Esophagus muscularis mucosa (tissue), 4 donors: Measurements from ENCODE around the gene ARFGAP3. TPM values are rescaled to one million over a fixed set of nuclear protein-coding genes. Genes with fewer than 3 reads are reported as not detected.

ENCODE experiments used
- DNase-seq: peaks from one replicate; pipeline ENCODE4 v3.0.0-alpha.2; 2017; ENCODE audit errors: extremely low spot score
- H3K27ac ChIP-seq, 4 donors: fragments of 200-600 bp; sonication (generic); replicated peaks in 1 of 4; 1 replicate in 3 of 4; 2 replicates in 1 of 4; pipeline ENCODE4 v1.5.1; 2016 to 2019; ENCODE audit warnings: mild to moderate bottlenecking in 1 of 4
- H3K27me3 ChIP-seq, 4 donors: fragments of 200-600 bp; sonication (generic); one replicate each; pipeline versions ENCODE4 v1.5.1 to v1.6.0; 2016 to 2019
- H3K36me3 ChIP-seq, 4 donors: fragments of 200-600 bp; sonication (generic); one replicate each; pipeline ENCODE4 v1.5.1; 2016 to 2019
- H3K4me1 ChIP-seq, 4 donors: fragments of 200-600 bp; sonication (generic); one replicate each; pipeline ENCODE4 v1.5.1; 2016 to 2019
- H3K4me3 ChIP-seq, 4 donors: fragments of 200-600 bp; sonication (generic); 1 replicate in 2 of 4; 2 replicates in 2 of 4; pipeline ENCODE4 v1.5.1; 2016 to 2019; ENCODE audit warnings: mild to moderate bottlenecking in 4 of 4, moderate library complexity in 1 of 4
- H3K9me3 ChIP-seq, 4 donors: fragments of 200-600 bp; sonication (generic); 1 replicate in 3 of 4; 2 replicates in 1 of 4; pipeline ENCODE4 v1.5.1; 2016 to 2019
- EP300 ChIP-seq: sonication (generic); formaldehyde crosslinking; IDR thresholded peaks from one replicate; pipeline ENCODE4 v1.6.1; 2017; ENCODE audit warnings: antibody characterized with exemption
- POLR2A ChIP-seq: fragments of 450-650 bp; IDR thresholded peaks from one replicate; pipeline ENCODE4 v1.6.1; 2017; ENCODE audit warnings: antibody characterized with exemption, moderate library complexity, mild to moderate bottlenecking, low read depth
- POLR2AphosphoS5 ChIP-seq, 2 donors: sonication (generic); formaldehyde crosslinking; IDR thresholded peaks; one replicate each; pipeline ENCODE4 v1.6.1; 2017; ENCODE audit warnings: antibody characterized with exemption in 2 of 2
- WGBS: methylation state at CpG from one replicate; pipeline ENCODE4 v1.1.5; 2018; 5-methylcytosine and 5-hydroxymethylcytosine counted together
- intact Hi-C: fragments of 100-400 bp; cut with DNase I; formaldehyde crosslinking; loops from one replicate; pipeline ENCODE4 v1.15.1; 2023
- total RNA-seq, 4 donors: library from RNA; depleted of rRNA; stranded (reverse); fragments of >200 nt; gene quantifications; one replicate each; pipeline versions ENCODE4 v1.1.0 to v1.2.1, GENCODE V29; 2016
- TF ChIP-seq, protein P1 (sequence below), 3 experiments: fragments of 200-600 bp in 2 of 3; fragments of 450-650 bp in 1 of 3; sonication (generic) in 2 of 3; IDR thresholded peaks; one replicate each; pipeline ENCODE4 v1.5.1; 2017 to 2019; ENCODE audit warnings: antibody characterized with exemption in 3 of 3, mild to moderate bottlenecking in 2 of 3, moderate library complexity in 1 of 3

ARFGAP3 gene
- total RNA-seq, 4 donors from 2014 or later, result 38.8 to 63.5 (median 41.4) TPM

GRCh38 chr22:42800451-42801251 is 56.4 kb downstream of the ARFGAP3 start:
- no peak overlapping the region for H3K4me3 ChIP-seq
- H3K27me3 ChIP-seq, result no peaks in the 10 kb centered on the region
- H3K36me3 ChIP-seq, result peaks cover 11 to 93% (median 76%) of the 10 kb centered on the region in 4 donors
- intact Hi-C loops, result no loop called here
- no peaks in the 10 kb centered on the region for H3K9me3 ChIP-seq
- H3K4me1 ChIP-seq, result peaks cover 9 to 24% (median 20%) of the 10 kb centered on the region in 4 donors
- DNase-seq, result no peak
- TF ChIP-seq EP300, result no peak
- no peak overlapping the region for H3K27ac ChIP-seq
- WGBS, result 89% methylated on average over 8 of the region's 9 CpGs

DNA sequence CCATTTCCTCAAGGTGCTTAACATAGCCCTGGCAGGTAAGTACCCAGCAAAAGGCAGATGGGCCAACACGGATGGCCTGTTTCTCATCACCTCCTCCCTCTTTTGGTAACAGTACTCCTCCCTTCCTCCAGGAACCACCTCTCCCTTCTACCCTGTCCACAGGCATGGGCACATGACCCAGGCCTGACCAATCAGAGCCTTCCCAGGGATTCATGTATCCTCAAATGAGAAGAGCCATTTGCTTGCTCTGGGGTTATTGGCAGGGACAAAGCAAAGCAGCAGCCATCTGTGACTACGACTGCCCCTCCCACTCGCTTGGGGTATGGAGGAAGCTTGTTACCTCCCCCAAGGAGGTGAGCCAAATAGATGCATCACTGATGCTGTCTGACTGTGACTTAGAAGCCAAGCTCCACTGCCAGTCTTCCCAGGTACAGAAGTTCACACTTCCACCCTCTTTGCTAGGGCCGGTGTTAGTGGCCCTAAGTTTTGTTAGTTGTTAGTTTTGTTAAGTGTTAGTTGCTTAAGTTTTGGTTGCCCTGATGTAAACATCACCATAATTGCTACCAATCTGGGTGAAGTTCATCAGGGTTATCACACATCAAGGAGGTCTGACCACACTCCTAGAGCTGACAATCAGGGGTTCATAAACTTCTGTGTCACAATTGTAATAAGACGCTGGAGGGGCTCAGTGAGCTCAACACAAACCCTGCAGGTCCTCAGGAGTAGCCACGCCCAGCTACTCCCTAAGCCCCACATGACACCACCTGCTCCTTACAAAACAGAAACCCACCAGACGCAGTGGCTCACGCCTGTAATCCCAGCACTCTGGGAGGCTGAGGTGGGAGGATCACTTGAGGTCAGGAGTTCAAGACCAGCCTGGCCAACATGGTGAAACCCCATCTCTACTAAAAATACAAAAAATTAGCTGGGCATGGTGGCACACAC is 57.3 kb downstream of the ARFGAP3 start:
- TF ChIP-seq EP300 (no peak), POLR2A (no peak), POLR2AphosphoS5 (IDR thresholded peaks at IDR 0.05) (no peak)
- TF ChIP-seq, protein P1, sequence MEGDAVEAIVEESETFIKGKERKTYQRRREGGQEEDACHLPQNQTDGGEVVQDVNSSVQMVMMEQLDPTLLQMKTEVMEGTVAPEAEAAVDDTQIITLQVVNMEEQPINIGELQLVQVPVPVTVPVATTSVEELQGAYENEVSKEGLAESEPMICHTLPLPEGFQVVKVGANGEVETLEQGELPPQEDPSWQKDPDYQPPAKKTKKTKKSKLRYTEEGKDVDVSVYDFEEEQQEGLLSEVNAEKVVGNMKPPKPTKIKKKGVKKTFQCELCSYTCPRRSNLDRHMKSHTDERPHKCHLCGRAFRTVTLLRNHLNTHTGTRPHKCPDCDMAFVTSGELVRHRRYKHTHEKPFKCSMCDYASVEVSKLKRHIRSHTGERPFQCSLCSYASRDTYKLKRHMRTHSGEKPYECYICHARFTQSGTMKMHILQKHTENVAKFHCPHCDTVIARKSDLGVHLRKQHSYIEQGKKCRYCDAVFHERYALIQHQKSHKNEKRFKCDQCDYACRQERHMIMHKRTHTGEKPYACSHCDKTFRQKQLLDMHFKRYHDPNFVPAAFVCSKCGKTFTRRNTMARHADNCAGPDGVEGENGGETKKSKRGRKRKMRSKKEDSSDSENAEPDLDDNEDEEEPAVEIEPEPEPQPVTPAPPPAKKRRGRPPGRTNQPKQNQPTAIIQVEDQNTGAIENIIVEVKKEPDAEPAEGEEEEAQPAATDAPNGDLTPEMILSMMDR (IDR thresholded peaks at IDR 0.05), result no peak
- no peak for DNase-seq
- intact Hi-C loops, result no loop called here
- Histone ChIP-seq H3K4me3 (no peak overlapping the region), H3K27me3 (no peaks in the 10 kb centered on the region), H3K36me3 (peaks cover 11 to 91% (median 75%) of the 10 kb centered on the region in 4 donors), H3K9me3 (no peaks in the 10 kb centered on the region), H3K4me1 (peaks cover 0 to 19% (median 13%) of the 10 kb centered on the region in 4 donors), H3K27ac (no peak overlapping the region)
- WGBS, result 90% methylated on average over 8 of the region's 8 CpGs

DNA sequence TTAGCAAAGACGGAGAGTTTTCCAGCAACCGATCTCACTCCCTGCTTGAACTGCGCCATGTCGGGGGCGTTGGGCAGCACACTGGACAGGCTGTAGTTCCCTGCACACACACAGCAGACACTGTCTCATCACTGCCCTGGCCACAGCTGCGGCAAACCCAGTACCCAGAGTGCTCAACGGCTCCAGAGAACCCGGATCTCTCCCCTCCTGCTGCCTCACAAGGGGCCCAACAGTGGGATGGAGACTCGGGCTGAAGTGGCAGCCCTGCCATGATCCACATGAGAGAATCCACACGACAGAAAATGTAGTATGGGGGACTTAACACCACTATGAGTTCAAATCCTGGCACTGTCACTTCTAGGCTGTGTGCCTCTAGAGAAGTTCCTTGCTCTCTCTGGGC is 58.0 kb downstream of the ARFGAP3 start:
- Histone ChIP-seq H3K4me1 (peaks cover 0 to 13% (median 12%) of the 10 kb centered on the region in 4 donors), H3K27me3 (no peaks in the 10 kb centered on the region), H3K4me3 (no peak overlapping the region), H3K36me3 (peaks cover 11 to 92% (median 74%) of the 10 kb centered on the region in 4 donors), H3K9me3 (no peaks in the 10 kb centered on the region), H3K27ac (no peak overlapping the region)
- TF ChIP-seq, protein P1 (IDR thresholded peaks at IDR 0.05), result no peak
- TF ChIP-seq POLR2AphosphoS5 (IDR thresholded peaks at IDR 0.05), result no peak
- no peak for TF ChIP-seq EP300
- no peak for TF ChIP-seq POLR2A
- 91% methylated on average over 10 of the region's 10 CpGs for WGBS
- DNase-seq, result no peak
- intact Hi-C loops, result no loop called here

DNA sequence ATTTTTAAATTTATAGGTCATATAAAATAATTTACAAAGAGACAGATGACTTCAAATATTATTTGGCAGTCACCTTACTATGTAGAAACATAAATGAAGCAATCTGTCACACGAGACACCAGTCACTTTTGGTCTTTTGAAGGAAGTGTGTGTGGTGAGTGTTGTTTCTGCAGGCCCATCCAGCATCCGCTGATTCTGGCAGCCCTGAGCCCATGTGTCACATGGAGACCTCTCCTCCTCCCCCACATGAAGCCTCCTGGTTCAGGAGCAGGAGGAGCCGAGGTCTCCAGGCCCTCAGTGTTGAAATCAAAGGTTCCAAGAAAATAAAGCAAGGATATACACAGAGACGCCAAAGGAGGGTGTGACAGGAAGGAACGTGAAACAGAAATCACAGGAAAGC is 60.1 kb downstream of the ARFGAP3 start:
- no peak overlapping the region for H3K4me3 ChIP-seq
- TF ChIP-seq EP300 (no peak), POLR2AphosphoS5 (IDR thresholded peaks at IDR 0.05) (peak in 1 of 2 donors; percentile 43), POLR2A (no peak)
- TF ChIP-seq, protein P1 (IDR thresholded peaks at IDR 0.05), result no peak
- intact Hi-C loops, result no loop called here
- 53% methylated on average over 5 of the region's 5 CpGs for WGBS
- H3K27ac ChIP-seq, result peak overlapping the region in 3 of 4 donors; percentile 29 to 55 (median 42)
- H3K36me3 ChIP-seq, result peaks cover 11 to 75% (median 62%) of the 10 kb centered on the region in 4 donors
- H3K4me1 ChIP-seq, result peaks cover 8 to 19% (median 12%) of the 10 kb centered on the region in 4 donors
- DNase-seq, result no peak
- no peaks in the 10 kb centered on the region for H3K27me3 ChIP-seq
- H3K9me3 ChIP-seq, result no peaks in the 10 kb centered on the region

- H3K9me3 ChIP-seq, result no peaks in the 10 kb centered on the region
- intact Hi-C loops, result no loop called here
- H3K36me3 ChIP-seq, result peaks cover 11 to 65% (median 53%) of the 10 kb centered on the region in 4 donors
- H3K27ac ChIP-seq, result no peak overlapping the region
- DNase-seq, result no peak
- H3K27me3 ChIP-seq, result no peaks in the 10 kb centered on the region
- WGBS, result 85% methylated on average over 12 of the region's 12 CpGs
- TF ChIP-seq, protein P1 (IDR thresholded peaks at IDR 0.05), result no peak
- TF ChIP-seq POLR2AphosphoS5 (IDR thresholded peaks at IDR 0.05), result no peak
- TF ChIP-seq POLR2A, result no peak
- TF ChIP-seq EP300, result no peak
- H3K4me3 ChIP-seq, result no peak overlapping the region
- H3K4me1 ChIP-seq, result peaks cover 16 to 29% (median 18%) of the 10 kb centered on the region in 4 donors
Observed at GRCh38 chr22:42796081-42796480, 61.0 kb downstream of the ARFGAP3 start.
